ENCODE data around the gene MYL9. TPM values are rescaled to one million over a fixed set of nuclear protein-coding genes. Genes with fewer than 3 reads are reported as not detected.

Gene MYL9
- 19.2 TPM for total RNA-seq

GRCh38 chr20:36541227-36541767 is at the start of gene MYL9:
Gene MYL9 (plus strand): TSS chr20:36541519. CDS start chr20:36544885, 3,366 bp downstream.

GRCh38 chr20:36573103-36573797 is 31.9 kb downstream of the MYL9 start, which contains the start of gene TGIF2:
Gene TGIF2 (plus strand): TSS chr20:36573597. CDS start chr20:36578775, 5,178 bp downstream.

Small RNA genes within 50 kb of the gene (small RNA-seq; reads per million reads assigned to genes)
- gene RF00017 (ENCODE audit: low replicate concordance), result not detected

Other genes with a start within 250 kb of the MYL9 start
- 39.0 TPM for gene DLGAP4, start 235.2 kb upstream of the MYL9 start, total RNA-seq
- 41.3 TPM for gene TGIF2, start 32.1 kb downstream of the MYL9 start, total RNA-seq
- 47.4 TPM for gene RAB5IF, start 64.3 kb downstream of the MYL9 start, total RNA-seq
- 0.64 TPM for gene SLA2, start 104.7 kb downstream of the MYL9 start, total RNA-seq
- 22.5 TPM for gene NDRG3, start 204.6 kb downstream of the MYL9 start, total RNA-seq
- gene DSN1, start 232.2 kb downstream of the MYL9 start, total RNA-seq, result 12.7 TPM